ENCODE data around the gene AKR1B1. TPM values are rescaled to one million over a fixed set of nuclear protein-coding genes. Genes with fewer than 3 reads are reported as not detected.

The AKR1B1 gene
- polyA plus RNA-seq, 1 experiment = 337 TPM

DNA sequence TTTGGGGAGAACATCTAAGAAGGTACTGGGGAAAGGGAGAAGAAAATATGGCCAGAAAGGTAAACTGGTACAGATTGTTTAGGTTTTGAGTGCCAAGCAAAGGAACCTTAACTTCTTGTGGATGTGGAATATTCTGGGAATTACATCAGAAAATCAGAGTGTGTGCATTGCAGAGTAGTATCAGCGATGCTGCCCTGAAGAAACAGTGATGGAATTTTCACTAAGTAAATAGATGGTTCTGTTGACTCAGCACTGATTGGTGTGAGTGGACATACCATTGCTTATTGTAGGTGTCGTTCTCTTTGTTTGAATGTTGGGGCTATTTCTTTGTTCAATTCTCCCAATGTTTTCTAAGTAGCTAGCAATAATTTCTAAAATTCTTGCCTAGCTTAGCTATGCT, 24.4 kb upstream of the AKR1B1 start:
- Histone ChIP-seq H3K27me3 (ENCODE audit: control insufficient read depth, insufficient read depth, low read length) (no peaks in the 10 kb centered on the region), H3K9me3 (ENCODE audit: control insufficient read depth, insufficient read depth, low read length) (no peaks in the 10 kb centered on the region; the same call in 1 of the 2 replicates), H3K27ac (ENCODE audit: low read depth, low read length) (no peak overlapping the region), H3K4me3 (ENCODE audit: low read depth, low read length) (no peak overlapping the region)
- CTCF ChIA-PET = interaction anchor here (1.0 to 3.3 kb wide), 2 partner anchors 31 to 51 kb away, joined by 5 to 14 read pairs; no protein-coding TSS in a partner anchor
- POLR2A ChIA-PET = no interaction called here
- TF ChIP-seq, protein P1, sequence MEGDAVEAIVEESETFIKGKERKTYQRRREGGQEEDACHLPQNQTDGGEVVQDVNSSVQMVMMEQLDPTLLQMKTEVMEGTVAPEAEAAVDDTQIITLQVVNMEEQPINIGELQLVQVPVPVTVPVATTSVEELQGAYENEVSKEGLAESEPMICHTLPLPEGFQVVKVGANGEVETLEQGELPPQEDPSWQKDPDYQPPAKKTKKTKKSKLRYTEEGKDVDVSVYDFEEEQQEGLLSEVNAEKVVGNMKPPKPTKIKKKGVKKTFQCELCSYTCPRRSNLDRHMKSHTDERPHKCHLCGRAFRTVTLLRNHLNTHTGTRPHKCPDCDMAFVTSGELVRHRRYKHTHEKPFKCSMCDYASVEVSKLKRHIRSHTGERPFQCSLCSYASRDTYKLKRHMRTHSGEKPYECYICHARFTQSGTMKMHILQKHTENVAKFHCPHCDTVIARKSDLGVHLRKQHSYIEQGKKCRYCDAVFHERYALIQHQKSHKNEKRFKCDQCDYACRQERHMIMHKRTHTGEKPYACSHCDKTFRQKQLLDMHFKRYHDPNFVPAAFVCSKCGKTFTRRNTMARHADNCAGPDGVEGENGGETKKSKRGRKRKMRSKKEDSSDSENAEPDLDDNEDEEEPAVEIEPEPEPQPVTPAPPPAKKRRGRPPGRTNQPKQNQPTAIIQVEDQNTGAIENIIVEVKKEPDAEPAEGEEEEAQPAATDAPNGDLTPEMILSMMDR (IDR thresholded peaks at IDR 0.05; ENCODE audit: low read depth, low read length) = no peak
- no peak for DNase-seq (ENCODE audit: low read depth, low spot score)

DNA sequence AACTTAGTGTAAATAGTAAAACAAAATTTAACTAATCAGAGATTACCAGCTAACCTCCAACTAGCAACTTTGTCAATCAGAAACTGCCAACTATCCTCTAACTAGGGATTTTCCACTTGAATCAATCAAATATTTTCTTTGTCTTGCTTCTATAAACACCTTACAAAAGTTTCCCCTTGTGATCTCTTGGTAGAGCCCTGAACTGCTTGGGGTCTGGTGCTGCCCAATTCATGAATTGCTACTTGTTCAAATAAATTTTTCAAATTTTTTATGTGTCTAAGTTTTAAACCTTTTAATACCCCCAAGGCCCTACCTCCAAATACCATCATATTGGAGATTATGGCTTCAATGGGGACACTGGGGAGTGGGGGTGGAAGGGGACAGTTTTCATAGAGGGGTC, 24.0 kb upstream of the AKR1B1 start:
- TF ChIP-seq, protein P1 (IDR thresholded peaks at IDR 0.05; ENCODE audit: low read depth, low read length) = no peak
- Histone ChIP-seq H3K27ac (ENCODE audit: low read depth, low read length) (no peak overlapping the region), H3K4me3 (ENCODE audit: low read depth, low read length) (no peak overlapping the region), H3K9me3 (ENCODE audit: control insufficient read depth, insufficient read depth, low read length) (no peaks in the 10 kb centered on the region; the same call in 1 of the 2 replicates), H3K27me3 (ENCODE audit: control insufficient read depth, insufficient read depth, low read length) (no peaks in the 10 kb centered on the region)
- POLR2A ChIA-PET = no interaction called here
- CTCF ChIA-PET = interaction anchor here (3.3 kb wide), 1 partner anchor 50 kb away, joined by 14 read pairs; no protein-coding TSS in a partner anchor
- no peak for DNase-seq (ENCODE audit: low read depth, low spot score)

GRCh38 chr7:134481167-134481566, 22.3 kb upstream of the AKR1B1 start:
- POLR2A ChIA-PET = interaction anchor here (1.0 to 1.4 kb wide), 2 partner anchors 27 to 49 kb away, joined by 3 to 4 read pairs; no protein-coding TSS in a partner anchor
- CTCF ChIA-PET = interaction anchor here (0.8 to 4.9 kb wide), 8 partner anchors 31 to 126 kb away, joined by 3 to 59 read pairs (median 6); no protein-coding TSS in a partner anchor

DNA sequence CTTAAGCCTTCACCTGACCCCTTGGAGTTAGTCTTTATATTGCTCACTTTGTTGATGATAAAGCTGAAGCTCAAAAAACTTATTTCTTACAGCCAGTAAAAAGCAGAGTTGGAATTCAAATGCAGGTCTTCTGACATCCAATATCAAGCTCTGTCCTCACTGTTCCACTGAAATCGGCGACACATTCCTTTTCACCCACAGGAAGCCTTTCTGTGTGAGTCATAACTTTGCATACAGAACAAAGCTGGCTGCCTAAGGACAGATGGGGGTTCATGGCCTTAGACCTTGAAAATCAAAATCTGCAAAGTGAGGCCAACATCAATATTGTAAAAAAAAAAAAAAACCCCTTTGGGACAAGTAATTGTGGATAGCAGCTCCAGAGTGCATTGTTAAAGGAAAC, 21.8 kb upstream of the AKR1B1 start:
- TF ChIP-seq, protein P1 (IDR thresholded peaks at IDR 0.05; ENCODE audit: low read depth, low read length) = no peak
- no peak overlapping the region for H3K4me3 ChIP-seq (ENCODE audit: low read depth, low read length)
- no peaks in the 10 kb centered on the region for H3K9me3 ChIP-seq (ENCODE audit: control insufficient read depth, insufficient read depth, low read length)
- POLR2A ChIA-PET = interaction anchor here (0.5 to 1.4 kb wide), 5 partner anchors 24 to 100 kb away, joined by 3 to 7 read pairs (median 4); no protein-coding TSS in a partner anchor
- no peaks in the 10 kb centered on the region for H3K27me3 ChIP-seq (ENCODE audit: control insufficient read depth, insufficient read depth, low read length)
- CTCF ChIA-PET = interaction anchor here (0.6 to 4.9 kb wide), 12 partner anchors 15 to 263 kb away, joined by 3 to 59 read pairs (median 4); no protein-coding TSS in a partner anchor
- DNase-seq (ENCODE audit: low read depth, low spot score) = no peak
- no peak overlapping the region for H3K27ac ChIP-seq (ENCODE audit: low read depth, low read length)

More at GRCh38 chr7:134481167-134481566, 22.3 kb upstream of the AKR1B1 start:
- Histone ChIP-seq H3K27ac (ENCODE audit: low read depth, low read length) (no peak overlapping the region), H3K9me3 (ENCODE audit: control insufficient read depth, insufficient read depth, low read length) (no peaks in the 10 kb centered on the region), H3K27me3 (ENCODE audit: control insufficient read depth, insufficient read depth, low read length) (no peaks in the 10 kb centered on the region), H3K4me3 (ENCODE audit: low read depth, low read length) (no peak overlapping the region)
- DNase-seq (ENCODE audit: low read depth, low spot score) = no peak
- TF ChIP-seq, protein P1 (IDR thresholded peaks at IDR 0.05; ENCODE audit: low read depth, low read length) = no peak

- Histone ChIP-seq H3K4me3 (ENCODE audit: low read depth, low read length) (no peak overlapping the region), H3K27ac (ENCODE audit: low read depth, low read length) (no peak overlapping the region), H3K27me3 (ENCODE audit: control insufficient read depth, insufficient read depth, low read length) (no peaks in the 10 kb centered on the region), H3K9me3 (ENCODE audit: control insufficient read depth, insufficient read depth, low read length) (no peaks in the 10 kb centered on the region)
- CTCF ChIA-PET = interaction anchor here (0.6 to 4.9 kb wide), 13 partner anchors 10 to 264 kb away, joined by 3 to 59 read pairs (median 3); no protein-coding TSS in a partner anchor
- DNase-seq (ENCODE audit: low read depth, low spot score) = no peak
- POLR2A ChIA-PET = interaction anchor here (0.5 to 1.4 kb wide), 4 partner anchors 23 to 99 kb away, joined by 3 to 7 read pairs (median 5); no protein-coding TSS in a partner anchor
- TF ChIP-seq, protein P1 (IDR thresholded peaks at IDR 0.05; ENCODE audit: low read depth, low read length) = no peak
These were observed 21.3 kb upstream of the AKR1B1 start for GRCh38 chr7:134480202-134480601.

All from AG04450 (cell line).